ENCODE data around the gene PLPP7.

DNA sequence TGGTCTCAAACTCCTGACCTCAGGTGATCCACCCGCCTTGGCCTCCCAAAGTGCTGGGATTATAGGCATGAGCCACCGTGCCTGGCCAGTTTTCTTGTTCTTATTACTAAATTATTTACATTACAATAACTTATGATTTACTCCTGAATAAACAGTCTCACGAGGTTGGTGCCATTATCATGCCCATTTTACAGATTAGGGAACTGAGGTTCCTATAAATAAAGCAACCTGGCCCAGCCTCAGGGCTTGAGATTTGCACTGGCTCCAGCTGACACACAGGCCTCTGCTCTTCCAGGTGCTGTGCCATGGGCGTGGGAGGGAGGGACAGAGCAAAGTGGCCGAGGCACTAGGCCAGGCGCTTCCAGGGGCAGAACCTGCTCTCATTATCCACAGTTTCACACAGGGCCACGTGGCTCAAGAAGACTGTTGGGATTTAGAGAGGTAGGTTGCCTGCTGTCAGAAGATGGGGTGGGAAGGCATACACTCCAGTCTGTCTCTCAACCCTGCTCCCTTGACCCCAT lies 2.3 kb downstream of the PLPP7 start:
- TF ChIP-seq, protein P1, sequence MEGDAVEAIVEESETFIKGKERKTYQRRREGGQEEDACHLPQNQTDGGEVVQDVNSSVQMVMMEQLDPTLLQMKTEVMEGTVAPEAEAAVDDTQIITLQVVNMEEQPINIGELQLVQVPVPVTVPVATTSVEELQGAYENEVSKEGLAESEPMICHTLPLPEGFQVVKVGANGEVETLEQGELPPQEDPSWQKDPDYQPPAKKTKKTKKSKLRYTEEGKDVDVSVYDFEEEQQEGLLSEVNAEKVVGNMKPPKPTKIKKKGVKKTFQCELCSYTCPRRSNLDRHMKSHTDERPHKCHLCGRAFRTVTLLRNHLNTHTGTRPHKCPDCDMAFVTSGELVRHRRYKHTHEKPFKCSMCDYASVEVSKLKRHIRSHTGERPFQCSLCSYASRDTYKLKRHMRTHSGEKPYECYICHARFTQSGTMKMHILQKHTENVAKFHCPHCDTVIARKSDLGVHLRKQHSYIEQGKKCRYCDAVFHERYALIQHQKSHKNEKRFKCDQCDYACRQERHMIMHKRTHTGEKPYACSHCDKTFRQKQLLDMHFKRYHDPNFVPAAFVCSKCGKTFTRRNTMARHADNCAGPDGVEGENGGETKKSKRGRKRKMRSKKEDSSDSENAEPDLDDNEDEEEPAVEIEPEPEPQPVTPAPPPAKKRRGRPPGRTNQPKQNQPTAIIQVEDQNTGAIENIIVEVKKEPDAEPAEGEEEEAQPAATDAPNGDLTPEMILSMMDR (IDR thresholded peaks at IDR 0.05): no peak
- no peak for TF ChIP-seq POLR2AphosphoS5 (IDR thresholded peaks at IDR 0.05; ENCODE audit: insufficient read depth in 1 of 2, low read depth in 1 of 2)
